Measurements from ENCODE around the gene ZNF883.

- peak in 4 of 6 experiments; percentile 30 to 42 (median 36) for TF ChIP-seq CTCF (IDR thresholded peaks at IDR 0.05)
- TF ChIP-seq POLR2A (IDR thresholded peaks at IDR 0.05) = no peak
Observed at GRCh38 chr9:112921549-112921948, 90.4 kb downstream of the ZNF883 start.

Measured in adrenal gland (tissue), 5 donors.